PFSK-1 (cell line): Measurements from ENCODE around the gene NUDCD2.

Experiments used
- SIN3A ChIP-seq: IDR thresholded peaks from 2 replicates; pipeline ENCODE4 v1.6.1; 2012; ENCODE audit warnings: mild to moderate bottlenecking, low read length, moderate library complexity, borderline replicate concordance; ENCODE audit not compliant: insufficient read depth
- TF ChIP-seq, protein P1 (sequence below), 2 experiments: IDR thresholded peaks; 2 replicates each; pipeline versions ENCODE4 v1.6.1 to v1.8.0; 2011 to 2012; ENCODE audit warnings: low read depth in 2 of 2, low read length in 2 of 2, control low read depth in 1 of 2, inconsistent platforms in 1 of 2, mild to moderate bottlenecking in 1 of 2, moderate library complexity in 1 of 2; ENCODE audit not compliant: insufficient read depth in 1 of 2

DNA sequence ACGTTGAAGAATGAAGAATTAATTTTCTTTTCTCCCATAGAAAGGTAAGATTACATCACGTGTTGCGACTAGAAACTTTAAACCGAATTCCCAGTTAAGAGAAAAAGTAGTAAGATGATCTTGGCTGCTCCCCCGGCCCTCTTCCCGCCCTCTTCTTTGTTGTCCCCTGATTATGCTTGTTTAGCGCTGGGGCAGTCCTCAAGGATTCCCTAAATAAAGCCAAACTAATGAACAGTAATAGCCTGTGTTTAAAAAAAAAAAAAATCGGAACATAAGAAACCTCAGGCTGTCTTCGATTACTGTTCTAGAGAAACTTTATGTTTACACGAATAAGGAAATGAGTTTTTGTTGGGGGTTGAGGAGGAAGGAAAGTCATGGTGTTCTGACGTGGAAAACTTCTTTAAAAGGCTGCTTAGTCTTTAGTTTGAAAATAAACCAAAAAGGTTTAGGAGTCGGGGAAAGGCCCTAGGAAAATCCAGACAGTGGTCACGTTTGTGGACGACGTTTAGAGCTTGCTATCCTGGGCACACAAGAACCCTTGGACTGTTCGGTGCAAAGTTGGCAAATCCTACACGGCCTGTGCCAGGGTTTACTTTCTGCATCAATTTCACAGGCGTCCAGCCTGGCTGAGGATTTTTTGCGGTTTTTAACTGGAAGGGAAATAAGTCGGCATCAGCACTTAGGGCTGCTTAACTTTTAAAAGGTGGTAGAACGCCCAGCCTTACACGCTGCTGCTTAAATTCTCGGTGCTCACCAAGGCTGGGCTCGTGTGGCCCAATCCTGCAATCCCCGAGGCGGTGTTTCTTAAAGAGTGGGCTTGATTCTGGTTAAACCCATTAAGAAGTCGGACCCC, 44.4 kb upstream of the NUDCD2 start:
- TF ChIP-seq, protein P1, sequence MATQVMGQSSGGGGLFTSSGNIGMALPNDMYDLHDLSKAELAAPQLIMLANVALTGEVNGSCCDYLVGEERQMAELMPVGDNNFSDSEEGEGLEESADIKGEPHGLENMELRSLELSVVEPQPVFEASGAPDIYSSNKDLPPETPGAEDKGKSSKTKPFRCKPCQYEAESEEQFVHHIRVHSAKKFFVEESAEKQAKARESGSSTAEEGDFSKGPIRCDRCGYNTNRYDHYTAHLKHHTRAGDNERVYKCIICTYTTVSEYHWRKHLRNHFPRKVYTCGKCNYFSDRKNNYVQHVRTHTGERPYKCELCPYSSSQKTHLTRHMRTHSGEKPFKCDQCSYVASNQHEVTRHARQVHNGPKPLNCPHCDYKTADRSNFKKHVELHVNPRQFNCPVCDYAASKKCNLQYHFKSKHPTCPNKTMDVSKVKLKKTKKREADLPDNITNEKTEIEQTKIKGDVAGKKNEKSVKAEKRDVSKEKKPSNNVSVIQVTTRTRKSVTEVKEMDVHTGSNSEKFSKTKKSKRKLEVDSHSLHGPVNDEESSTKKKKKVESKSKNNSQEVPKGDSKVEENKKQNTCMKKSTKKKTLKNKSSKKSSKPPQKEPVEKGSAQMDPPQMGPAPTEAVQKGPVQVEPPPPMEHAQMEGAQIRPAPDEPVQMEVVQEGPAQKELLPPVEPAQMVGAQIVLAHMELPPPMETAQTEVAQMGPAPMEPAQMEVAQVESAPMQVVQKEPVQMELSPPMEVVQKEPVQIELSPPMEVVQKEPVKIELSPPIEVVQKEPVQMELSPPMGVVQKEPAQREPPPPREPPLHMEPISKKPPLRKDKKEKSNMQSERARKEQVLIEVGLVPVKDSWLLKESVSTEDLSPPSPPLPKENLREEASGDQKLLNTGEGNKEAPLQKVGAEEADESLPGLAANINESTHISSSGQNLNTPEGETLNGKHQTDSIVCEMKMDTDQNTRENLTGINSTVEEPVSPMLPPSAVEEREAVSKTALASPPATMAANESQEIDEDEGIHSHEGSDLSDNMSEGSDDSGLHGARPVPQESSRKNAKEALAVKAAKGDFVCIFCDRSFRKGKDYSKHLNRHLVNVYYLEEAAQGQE (IDR thresholded peaks at IDR 0.05; ENCODE audit: insufficient read depth in 1 of 2, low read depth in 2 of 2, low read length in 2 of 2): no peak
- no peak for TF ChIP-seq SIN3A
